ENCODE measurements around the gene CDK3. TPM values are rescaled to one million over a fixed set of nuclear protein-coding genes. Genes with fewer than 3 reads are reported as not detected.

Gene CDK3
- total RNA-seq, 6 experiments from 2014 or later: 1.9 to 2.9 (median 2.1) TPM

DNA sequence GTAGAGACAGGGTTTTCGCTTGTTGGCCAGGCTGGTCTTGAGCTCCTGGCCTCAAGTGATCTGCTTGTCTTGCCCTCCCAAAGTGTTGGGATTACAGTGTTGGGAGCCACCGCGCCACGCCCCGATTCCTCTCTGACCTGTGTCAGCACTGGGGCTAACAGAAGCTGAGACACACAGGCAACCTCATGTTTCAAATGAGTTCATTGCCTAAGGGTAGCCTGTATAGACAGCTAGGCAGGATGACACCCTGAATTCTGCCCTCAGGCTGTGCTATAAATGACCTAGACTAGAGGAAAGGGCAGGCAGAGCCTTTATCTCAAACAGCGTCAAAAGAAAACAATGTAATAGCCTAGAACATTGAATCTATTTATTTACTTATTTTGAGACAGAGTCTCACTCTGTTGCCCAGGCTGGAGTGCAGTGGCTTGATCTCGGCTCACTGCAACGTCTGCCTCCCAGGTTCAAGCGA is 2.3 kb upstream of the CDK3 start:
- H3K27ac Mint-ChIP-seq: no peak overlapping the region; the same call in 1 of the 2 replicates
- TF ChIP-seq, protein P1, sequence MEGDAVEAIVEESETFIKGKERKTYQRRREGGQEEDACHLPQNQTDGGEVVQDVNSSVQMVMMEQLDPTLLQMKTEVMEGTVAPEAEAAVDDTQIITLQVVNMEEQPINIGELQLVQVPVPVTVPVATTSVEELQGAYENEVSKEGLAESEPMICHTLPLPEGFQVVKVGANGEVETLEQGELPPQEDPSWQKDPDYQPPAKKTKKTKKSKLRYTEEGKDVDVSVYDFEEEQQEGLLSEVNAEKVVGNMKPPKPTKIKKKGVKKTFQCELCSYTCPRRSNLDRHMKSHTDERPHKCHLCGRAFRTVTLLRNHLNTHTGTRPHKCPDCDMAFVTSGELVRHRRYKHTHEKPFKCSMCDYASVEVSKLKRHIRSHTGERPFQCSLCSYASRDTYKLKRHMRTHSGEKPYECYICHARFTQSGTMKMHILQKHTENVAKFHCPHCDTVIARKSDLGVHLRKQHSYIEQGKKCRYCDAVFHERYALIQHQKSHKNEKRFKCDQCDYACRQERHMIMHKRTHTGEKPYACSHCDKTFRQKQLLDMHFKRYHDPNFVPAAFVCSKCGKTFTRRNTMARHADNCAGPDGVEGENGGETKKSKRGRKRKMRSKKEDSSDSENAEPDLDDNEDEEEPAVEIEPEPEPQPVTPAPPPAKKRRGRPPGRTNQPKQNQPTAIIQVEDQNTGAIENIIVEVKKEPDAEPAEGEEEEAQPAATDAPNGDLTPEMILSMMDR (IDR thresholded peaks at IDR 0.05): no peak
- no peaks in the 10 kb centered on the region for H3K9me3 Mint-ChIP-seq
- H3K4me1 Mint-ChIP-seq (ENCODE audit: low read depth): peaks cover 22% of the 10 kb centered on the region
- no peaks in the 10 kb centered on the region for H3K36me3 Mint-ChIP-seq (ENCODE audit: low read depth)
- H3K4me3 Mint-ChIP-seq: no peak overlapping the region
- H3K27me3 Mint-ChIP-seq (ENCODE audit: insufficient read depth): peaks cover 3% of the 10 kb centered on the region
- DNase-seq: peak; percentile 28

DNA sequence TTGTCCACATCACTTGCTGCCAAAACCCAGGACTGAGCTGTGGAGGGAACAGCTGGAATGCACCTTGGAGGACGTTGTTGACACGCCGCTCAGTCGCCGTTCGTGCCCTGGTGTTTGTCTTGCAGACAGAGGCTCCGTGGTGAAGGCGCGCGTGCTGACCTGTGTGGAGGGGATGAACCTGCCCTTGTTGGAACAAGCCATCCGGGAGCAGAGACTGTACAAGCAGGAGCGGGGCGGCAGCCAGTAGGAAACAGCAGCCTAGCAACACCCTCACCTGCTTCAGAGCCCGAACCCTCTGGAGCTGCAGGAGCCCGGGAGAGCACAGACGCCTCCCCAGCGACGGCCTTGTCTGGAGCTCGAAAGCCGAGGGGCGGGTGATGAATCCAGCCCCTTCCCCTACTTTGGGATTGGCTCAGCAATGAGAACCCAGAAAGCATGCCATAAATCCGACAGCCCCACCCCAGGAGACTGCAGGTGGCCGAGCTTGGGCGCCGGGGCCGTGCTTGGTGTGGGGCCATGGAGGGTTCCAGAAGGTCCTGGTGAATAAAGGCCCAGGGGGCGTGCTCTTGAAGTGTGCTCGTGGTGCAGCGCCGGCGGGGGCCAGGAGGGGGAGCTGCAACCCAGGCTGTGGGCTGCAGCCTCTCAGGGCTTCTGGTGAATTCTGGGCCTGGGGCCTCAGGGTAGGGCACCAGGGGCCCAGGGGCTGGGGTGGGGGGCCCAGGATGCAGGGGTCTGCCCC is 470 bp upstream of the CDK3 start:
- H3K4me3 Mint-ChIP-seq: no peak overlapping the region
- TF ChIP-seq, protein P1 (IDR thresholded peaks at IDR 0.05): peak; percentile 89
- H3K4me1 Mint-ChIP-seq (ENCODE audit: low read depth): peaks cover 23% of the 10 kb centered on the region
- DNase-seq: no peak
- H3K9me3 Mint-ChIP-seq: no peaks in the 10 kb centered on the region
- H3K36me3 Mint-ChIP-seq (ENCODE audit: low read depth): peaks cover 2% of the 10 kb centered on the region; the same call in 1 of the 2 replicates
- H3K27ac Mint-ChIP-seq: no peak overlapping the region
- H3K27me3 Mint-ChIP-seq (ENCODE audit: insufficient read depth): peaks cover 3% of the 10 kb centered on the region

DNA sequence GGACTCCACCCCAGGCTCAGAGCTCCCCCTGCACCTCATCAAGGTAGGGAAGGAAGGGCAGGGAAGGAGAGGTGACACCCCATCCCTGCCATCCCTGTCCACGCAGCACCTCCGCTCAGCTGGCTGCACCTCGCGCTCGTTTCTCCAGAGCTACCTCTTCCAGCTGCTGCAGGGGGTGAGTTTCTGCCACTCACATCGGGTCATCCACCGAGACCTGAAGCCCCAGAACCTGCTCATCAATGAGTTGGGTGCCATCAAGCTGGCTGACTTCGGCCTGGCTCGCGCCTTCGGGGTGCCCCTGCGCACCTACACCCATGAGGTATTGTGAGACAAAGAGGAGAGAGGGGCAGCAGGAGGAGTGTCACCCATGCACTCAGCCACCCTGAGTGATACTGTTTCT is 1.4 kb downstream of the CDK3 start:
- Mint-ChIP-seq H3K9me3 (no peaks in the 10 kb centered on the region), H3K36me3 (ENCODE audit: low read depth) (peaks cover 4% of the 10 kb centered on the region; the same call in 1 of the 2 replicates), H3K27ac (no peak overlapping the region), H3K4me1 (ENCODE audit: low read depth) (peaks cover 24% of the 10 kb centered on the region), H3K27me3 (ENCODE audit: insufficient read depth) (peaks cover 3% of the 10 kb centered on the region), H3K4me3 (no peak overlapping the region)
- TF ChIP-seq, protein P1 (IDR thresholded peaks at IDR 0.05): no peak
- DNase-seq: no peak

DNA sequence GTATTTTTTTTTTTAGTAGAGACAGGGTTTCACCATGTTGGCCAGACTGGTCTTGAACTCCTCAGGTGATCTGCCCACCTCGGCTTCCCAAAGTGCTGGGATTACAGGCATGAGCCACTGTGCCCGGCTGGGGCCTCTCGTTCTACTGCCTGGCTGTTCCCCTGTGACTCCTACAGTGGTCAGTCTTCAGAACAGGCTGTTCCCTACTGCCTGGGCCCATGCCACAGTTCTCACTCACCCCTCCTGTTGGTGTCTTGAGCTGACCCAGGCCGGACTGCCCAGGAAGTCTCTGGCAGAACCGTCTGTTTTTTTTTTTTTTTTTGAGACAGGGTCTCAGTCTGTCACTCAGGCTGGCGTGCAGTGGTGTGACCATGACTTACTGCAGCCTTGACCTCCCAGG is 3.3 kb downstream of the CDK3 start:
- TF ChIP-seq, protein P1 (IDR thresholded peaks at IDR 0.05): no peak
- Mint-ChIP-seq H3K27ac (no peak overlapping the region), H3K4me3 (no peak overlapping the region), H3K9me3 (no peaks in the 10 kb centered on the region), H3K27me3 (ENCODE audit: insufficient read depth) (peaks cover 6% of the 10 kb centered on the region), H3K36me3 (ENCODE audit: low read depth) (peaks cover 4% of the 10 kb centered on the region; the same call in 1 of the 2 replicates), H3K4me1 (ENCODE audit: low read depth) (peaks cover 8% of the 10 kb centered on the region)
- no peak for DNase-seq

DNA sequence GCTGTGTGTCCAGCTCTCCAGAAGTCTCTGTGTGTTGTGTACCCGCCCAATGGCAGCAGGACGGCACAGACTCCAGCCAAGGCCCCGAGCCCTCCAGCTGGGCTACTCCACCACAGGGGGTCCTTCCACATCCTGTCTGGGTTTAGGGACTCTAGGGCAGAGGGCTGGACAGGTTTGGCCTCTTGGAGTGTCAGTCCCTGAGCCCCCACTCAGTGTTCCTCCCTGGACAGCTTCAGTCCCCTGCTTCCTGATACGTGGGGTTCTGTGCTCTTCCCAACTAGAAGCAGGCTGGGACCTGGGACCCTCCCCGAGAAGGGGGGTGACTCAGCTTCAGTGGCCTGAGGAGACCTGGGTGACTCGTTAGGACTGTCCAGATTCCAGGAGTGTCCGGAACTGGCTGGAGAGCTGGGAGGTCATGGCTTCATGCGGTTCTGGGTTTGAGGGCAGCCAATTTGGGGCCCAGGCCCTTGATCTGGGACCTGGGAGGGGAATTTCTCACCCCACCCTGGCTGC is 4.2 kb downstream of the CDK3 start:
- Mint-ChIP-seq H3K4me1 (ENCODE audit: low read depth) (peaks cover 8% of the 10 kb centered on the region), H3K27ac (no peak overlapping the region), H3K4me3 (no peak overlapping the region), H3K9me3 (no peaks in the 10 kb centered on the region; the same call in 1 of the 2 replicates), H3K27me3 (ENCODE audit: insufficient read depth) (peaks cover 9% of the 10 kb centered on the region), H3K36me3 (ENCODE audit: low read depth) (peaks cover 9% of the 10 kb centered on the region)
- no peak for DNase-seq
- TF ChIP-seq, protein P1 (IDR thresholded peaks at IDR 0.05): no peak
